Right ventricle myocardium superior (tissue), 1 donor: ENCODE data around the gene EFCAB8. TPM values are rescaled to one million over a fixed set of nuclear protein-coding genes. Genes with fewer than 3 reads are reported as not detected.
A peak's percentile ranks its signal among the peaks of the same experiment; 100 is the strongest.
"Not testable (repeated sequence)": the region's sequence is repeated elsewhere in the genome, so short reads cannot be mapped to it uniquely, and the experiment has no call there.

Experiments used
- ATAC-seq: fragments of 200-7000 bp; cut with Tn5 transposase; one replicate; pipeline ENCODE4 v1.9.1; 2020; ENCODE audit warnings: mild to moderate bottlenecking; ENCODE audit not compliant: poor library complexity
- DNase-seq: peaks from one replicate; pipeline ENCODE4 v3.0.0-alpha.2; 2020
- intact Hi-C: fragments of 100-400 bp; cut with DNase I; formaldehyde crosslinking; loops from one replicate; pipeline ENCODE4 v1.11.2; 2022
- total RNA-seq: library from RNA; stranded (reverse); fragmentation: NEBNext Ultra II Directional; extraction: Animal tissue kit (Norgen Biotek cat#: 25700); gene quantifications from one replicate; pipeline ENCODE4 v1.2.1, GENCODE V29; 2021
- donor health status: DM: no; HTN: yes; CAD: no; lungs with severe emphysema.

Gene EFCAB8
- total RNA-seq, 1 donor from 2014 or later: not detected

DNA sequence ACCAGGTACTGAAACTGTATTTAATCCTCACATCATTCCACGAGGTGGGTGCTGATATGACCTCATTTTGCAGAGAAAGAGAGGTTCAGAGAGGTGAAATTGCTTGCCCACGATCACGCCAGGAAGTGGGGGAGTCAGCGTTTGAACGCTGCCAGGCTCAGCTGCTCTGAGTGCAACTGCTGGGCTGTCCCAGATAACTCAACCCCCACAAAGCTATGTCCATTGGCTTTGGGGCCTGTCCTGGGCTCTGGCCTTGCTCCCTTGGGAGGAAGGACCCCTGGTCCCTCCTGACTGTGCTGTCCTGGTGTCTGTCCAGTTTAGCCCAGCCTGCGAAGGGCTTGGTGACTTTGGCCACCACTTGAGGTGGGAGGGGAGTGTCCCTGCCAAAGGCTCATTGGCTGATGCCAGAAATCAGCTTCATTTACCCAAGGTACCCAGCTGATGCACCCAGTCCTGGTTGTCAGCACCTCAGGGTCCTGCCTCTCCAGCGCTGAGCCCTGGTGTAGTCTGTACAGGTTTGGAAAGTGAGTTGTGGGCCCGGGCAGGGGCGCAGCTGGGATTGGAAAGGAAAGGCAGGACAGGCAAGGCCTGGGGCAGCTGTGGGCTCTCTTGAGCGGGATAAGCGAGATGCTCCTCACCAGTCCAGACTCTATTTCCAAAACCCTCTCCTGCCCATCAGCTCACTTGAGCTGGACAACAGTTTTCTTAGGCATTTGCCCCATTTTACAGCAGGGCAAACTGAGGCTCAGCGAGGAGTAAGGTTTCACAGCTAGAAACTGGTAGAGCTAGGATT is 107.1 kb downstream of the EFCAB8 start:
- intact Hi-C loops: no loop called here
- ATAC-seq (no peak), DNase-seq (no peak)

- ATAC-seq: no peak
- intact Hi-C loops: no loop called here
- DNase-seq: no peak
Observed at GRCh38 chr20:32966382-32966781, 107.7 kb downstream of the EFCAB8 start.

DNA sequence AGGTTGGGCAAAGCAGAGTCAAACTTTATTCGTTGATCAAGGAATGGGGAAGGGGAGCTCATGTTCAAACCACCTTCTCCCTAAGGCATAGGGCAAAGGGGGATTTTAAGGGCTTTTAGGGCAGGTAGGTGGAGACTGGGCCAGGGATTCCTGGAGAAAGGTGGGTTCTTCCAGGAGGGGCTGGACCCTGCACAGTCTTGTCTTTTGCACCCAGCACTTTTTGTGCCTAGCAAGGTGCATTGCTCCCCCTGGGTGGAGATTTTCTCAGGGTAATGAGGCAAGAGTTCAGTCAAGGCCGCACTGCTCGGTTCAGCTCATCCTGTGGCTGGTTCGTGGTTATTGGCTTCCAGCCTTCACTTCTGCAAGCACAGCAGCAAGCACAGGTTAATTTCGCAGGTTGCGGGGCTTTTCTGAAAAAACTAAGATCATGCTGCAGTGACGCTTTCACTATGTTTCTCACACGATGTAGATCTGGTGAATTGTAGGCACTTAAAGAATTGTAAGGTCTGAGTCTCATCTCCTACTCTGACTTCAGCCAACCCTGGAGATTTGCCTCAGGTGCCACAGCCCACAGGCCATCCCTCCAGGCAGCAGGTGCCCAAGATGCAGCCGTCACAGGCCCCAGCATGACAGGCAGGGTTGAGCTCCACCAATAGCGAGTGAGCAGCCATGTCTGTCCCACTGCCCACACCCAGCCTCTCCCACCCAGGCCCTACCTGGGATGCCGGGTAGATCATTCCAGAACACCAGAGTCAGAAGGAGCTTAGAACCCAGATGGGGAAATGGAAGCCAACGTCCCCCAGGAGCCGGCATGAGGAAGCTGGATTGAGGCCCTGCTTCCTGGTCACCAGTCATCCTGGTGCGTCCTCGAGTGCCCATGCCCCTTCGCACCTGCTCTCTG is 108.4 kb downstream of the EFCAB8 start:
- ATAC-seq (no peak), DNase-seq (no peak)
- intact Hi-C loops: no loop called here

DNA sequence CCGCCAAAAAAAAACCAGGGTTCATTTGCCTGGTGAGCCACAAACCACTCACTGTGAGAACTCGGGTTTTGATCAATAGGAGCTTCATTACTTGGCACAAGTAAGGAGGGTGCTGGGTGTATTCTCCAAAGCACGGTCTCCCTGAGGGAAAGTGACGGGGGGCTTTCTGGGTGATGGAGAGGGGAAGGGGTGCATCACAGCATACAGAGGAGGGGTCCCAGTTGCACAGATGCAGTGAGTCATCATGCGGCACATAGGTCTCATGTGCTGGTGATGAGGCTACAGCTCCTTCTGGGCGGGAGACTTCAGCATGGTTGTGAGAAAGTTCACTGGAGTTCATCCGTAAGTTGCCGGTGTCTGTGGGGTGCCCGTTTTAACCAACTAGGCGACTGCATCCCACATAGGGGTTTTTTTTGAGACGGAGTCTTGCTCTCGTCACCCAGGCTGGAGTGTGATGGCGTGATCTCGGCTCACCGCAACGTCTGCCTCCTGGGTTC is 109.3 kb downstream of the EFCAB8 start:
- ATAC-seq: no peak
- intact Hi-C loops: no loop called here
- DNase-seq: no peak

DNA sequence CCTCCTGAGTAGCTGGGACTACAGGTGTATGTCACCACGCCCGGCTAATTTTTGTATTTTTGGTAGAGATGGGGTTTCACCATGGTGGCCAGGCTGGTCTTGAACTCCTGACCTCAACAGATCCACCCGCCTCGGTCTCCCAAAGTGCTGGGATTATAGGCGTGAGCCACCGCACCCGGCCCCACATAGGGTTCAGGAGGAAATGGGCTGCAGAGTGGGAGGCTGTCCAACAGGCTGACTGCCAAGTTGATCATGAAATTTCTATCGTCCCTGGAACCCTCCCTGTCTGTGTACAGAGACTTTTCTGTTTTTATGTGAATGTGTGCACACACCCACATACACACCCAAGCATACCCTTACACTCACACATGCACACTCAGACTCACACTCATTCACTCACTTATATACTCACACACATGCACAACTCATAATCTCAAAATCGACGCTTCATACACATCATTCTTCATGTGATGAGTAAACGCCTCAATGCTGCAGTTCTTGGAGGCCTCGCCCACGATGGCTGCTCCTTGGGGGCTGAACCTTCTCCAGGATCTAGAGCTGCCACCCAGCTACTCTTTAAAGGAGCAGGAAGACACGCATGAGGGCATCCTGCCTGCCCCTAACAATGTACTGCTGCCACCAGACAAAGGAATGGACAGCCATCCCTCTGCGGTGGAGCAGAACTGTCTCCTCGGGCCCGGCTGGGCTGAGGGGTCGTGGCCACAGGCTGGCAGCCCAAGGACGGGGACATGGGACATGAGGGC is 109.9 kb downstream of the EFCAB8 start:
- DNase-seq: no peak
- intact Hi-C loops: no loop called here
- no peak for ATAC-seq

DNA sequence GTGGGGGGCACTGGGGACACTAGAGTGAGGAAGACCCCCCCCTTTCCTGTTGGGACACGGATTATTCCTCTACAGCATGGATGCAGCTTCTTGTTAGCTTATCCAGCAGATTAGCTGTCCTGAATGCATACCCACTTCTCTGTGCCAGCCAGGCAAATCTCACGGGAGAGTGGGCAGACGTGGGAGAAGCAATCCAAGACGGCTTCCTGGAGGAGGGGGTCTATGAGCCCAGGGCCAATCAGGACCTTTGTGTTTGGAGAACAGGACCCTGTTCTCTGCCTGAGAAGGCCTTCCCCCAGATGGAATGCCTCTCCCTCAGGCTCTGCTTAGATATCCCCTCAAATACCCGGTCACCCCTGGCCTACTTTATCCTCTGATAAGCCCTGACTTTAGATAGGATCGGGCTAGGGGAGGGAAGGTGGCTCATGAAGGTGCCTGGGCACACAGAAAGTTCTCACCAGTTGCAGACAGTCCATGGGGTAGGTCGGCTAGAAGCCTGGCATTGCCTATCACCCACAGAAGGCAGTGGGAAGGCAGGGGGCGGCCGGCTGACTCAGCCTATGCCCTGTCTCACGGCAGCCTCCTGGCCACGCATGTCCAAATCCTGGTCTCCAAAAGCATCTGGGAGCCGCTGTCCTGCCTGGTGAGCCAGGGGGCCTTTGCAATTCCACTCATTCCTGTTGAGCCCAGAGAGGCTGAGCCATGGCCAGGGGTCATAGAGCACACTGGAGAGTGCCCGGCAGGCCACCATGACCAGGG is 110.8 kb downstream of the EFCAB8 start:
- intact Hi-C loops: no loop called here
- ATAC-seq (no peak), DNase-seq (no peak)

GRCh38 chr20:32970115-32970972 is 111.6 kb downstream of the EFCAB8 start:
- ATAC-seq (no peak), DNase-seq (no peak)
- intact Hi-C loops: no loop called here

GRCh38 chr20:32970973-32971300 is 112.2 kb downstream of the EFCAB8 start:
- DNase-seq (no peak), ATAC-seq (no peak)
- intact Hi-C loops: no loop called here

DNA sequence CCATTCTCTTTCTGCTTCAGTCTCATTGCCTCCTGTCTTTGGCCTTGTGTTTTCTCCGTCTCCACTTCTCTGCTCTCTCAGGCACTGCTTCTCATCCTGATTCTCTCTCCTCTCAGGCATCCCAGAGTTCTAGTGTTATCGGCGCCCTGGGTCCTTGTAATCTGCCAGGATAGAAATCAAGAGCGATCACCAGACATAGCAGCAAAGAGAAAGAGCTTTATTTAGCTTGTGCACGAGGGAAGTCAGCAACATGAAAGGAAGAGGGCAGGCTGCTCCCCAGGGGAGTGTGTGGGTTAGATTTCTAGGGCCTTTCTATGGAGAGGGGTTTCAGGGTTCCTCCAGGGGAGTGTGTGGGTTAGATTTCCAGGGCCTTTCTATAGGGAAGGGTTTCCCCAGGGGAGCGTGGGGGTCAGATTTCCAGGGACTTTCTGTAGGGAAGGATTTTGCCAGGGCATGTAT is 113.0 kb downstream of the EFCAB8 start:
- DNase-seq (no peak), ATAC-seq (peak; percentile 50)
- intact Hi-C loops: no loop called here

DNA sequence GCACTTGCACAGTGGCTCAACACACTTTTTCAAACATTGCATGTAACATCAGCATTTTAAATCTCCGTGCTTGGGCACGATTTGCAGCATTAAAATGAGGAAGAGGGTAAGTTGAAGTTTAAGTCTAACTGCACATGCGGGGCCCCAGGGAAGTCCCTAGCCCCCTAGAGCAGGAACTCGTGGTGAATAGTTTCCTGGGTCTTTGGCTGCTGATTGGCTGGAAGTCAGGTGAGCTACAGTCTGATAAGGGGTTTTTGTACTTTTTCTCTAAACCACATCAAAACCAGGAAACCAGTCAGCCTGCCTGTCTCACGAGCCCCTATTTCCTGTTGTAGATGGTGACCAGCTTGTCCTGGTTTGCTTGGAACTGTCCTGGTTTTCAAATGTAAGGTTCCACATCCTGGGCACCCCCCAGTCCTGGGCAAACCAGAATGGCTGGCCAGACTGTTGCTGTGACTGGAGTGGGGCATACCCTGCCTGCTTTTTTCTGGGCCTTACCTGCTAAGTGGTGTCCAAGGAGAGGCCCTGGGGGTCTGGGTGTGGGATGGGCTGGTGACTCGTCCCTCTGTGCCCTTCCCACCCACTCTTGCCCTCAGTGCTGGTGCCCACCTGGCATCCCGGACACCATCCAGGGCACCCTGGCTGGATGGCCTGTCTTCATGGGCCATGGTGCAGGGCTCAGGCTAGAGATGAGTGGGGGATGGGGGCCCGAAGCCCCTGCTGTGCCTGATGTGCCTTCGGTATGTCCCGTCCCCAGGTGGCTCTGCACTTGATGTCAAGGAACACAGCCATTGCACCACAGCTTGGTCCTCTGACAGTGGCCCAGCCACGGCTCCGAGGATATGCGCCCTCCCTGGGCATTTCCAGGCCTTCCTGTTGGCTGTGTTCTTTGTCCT is 113.7 kb downstream of the EFCAB8 start:
- DNase-seq (no peak), ATAC-seq (no peak)
- intact Hi-C loops: no loop called here

GRCh38 chr20:32973077-32973717 is 114.5 kb downstream of the EFCAB8 start:
- no peak for ATAC-seq
- DNase-seq: no peak
- intact Hi-C loops: no loop called here

DNA sequence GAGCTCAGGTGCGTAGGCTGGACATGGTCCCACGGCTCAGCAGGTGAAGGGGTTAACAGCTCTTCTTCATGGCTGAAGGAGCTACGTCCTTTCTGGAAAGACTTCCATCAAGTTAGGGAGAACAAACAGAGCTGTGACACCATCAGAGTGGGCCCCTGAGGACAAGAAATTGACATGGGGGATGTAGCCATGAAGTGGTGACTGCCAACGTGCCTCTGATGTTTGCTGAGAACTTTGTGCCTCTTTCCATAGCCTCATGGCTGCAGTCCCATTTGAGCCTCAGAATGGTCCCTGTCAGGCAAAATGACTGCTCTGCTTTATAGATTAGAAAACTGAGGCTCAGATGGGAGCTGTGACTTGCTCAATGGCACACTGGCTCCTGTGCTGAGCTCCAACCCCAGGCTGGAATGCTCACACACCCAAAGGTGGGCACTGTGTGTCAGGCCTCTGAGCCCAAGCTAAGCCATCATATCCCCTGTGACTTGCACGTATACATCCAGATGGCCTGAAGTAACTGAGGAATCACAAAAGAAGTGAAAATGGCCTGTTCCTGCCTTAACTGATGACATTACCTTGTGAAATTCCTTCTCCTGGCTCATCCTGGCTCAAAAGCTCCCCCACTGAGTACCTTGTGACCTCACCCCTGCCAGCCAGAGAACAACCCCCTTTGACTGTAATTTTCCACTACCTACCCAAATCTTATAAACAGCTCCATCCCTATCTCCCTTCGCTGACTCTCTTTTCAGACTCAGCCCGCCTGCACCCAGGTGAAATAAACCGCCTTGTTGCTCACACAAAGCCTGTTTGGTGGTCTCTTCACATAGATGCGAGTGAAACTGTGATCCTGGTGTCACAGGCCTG is 115.7 kb downstream of the EFCAB8 start:
- DNase-seq, ATAC-seq, intact Hi-C loops: not testable (repeated sequence)

DNA sequence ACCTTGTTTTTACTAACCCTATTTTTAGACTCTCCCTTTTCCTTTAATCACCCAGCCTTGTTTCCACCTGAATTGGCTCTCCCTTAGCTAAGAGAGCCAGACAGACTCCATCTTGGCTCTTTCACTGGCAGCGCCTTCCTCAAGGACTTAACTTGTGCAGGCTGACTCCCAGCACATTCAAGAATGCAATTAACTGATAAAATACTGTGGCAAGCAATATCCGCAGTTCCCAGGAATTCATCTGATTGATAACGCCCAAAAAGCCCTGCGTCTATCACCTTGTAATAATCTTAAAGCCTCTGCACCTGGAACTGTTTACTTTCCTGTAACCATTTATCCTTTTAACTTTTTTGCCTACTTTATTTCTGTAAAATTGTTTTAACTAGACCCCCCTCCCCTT is 116.4 kb downstream of the EFCAB8 start:
- DNase-seq, intact Hi-C loops, ATAC-seq: not testable (repeated sequence)

DNA sequence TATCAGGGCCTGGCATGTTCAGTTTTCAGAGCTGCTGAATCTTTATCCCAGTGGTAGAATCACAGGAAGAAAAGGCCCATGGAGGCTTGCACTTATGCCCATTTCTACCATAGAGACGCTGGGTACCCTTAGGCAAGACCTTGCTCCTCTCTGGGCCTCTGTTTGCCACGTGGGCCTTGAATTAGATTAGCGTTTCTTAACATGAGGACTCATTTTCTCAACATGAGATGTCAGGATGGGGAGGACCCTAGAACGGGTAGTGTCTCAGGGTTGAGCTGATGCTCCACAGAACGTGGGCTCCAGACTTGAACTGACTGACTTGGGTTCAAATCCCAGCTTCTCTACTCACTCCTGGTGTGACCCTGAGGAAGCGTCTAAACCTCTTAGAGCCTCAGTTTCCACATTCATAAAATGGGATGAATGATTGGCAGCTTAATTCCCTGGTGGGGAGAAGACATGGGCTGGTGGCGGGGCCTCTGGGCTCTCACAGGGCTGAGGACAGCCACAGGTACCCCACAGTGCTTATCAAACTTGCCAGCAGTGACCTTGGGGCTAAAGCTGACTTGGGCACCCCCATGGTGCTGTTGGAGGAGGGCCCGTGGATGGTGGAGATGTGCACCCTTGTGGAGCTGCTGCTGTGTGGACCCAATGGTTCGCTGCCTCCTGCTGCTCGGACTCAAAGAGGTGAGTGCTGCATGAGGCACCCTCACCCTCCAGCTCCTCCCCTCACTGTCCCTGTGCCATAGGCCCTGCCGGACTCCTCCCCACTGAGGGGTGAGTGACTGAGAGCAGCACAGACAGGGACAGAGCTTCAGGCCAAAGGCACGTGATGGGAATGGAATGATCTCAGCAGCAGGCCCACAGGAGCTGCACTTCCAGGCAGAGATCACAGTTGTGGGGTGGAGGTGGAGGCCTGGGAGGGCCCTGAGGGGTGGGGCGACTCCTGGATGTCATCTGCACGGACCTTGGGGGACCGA is 117.3 kb downstream of the EFCAB8 start:
- ATAC-seq: peak; percentile 83
- peak; percentile 54 for DNase-seq
- intact Hi-C loops: no loop called here
